OCI-LY1 (cell line): ENCODE measurements around the gene MYO5B.

Source experiments
- H2AFZ ChIP-seq: fragments of 200-600 bp; sonication (generic), shearing (Covaris generic); 2 replicates; pipeline ENCODE4 v1.6.0; 2014; ENCODE audit warnings: antibody characterized with exemption, mild to moderate bottlenecking, low read length
- H3F3A ChIP-seq: fragments of 200-600 bp; sonication (generic), shearing (Covaris generic); 2 replicates; pipeline ENCODE4 v1.6.0; 2014; ENCODE audit warnings: mild to moderate bottlenecking, antibody characterized with exemption, low read length, moderate library complexity; ENCODE audit not compliant: insufficient read depth
- H3K27ac ChIP-seq: fragments of 200-600 bp; sonication (generic); 2 replicates; pipeline ENCODE4 v1.5.1; 2014; ENCODE audit warnings: low read length, mixed run types, mild to moderate bottlenecking, low read depth; ENCODE audit not compliant: poor library complexity, severe bottlenecking
- H3K27me3 ChIP-seq: fragments of 200-600 bp; sonication (generic); 2 replicates; pipeline ENCODE4 v1.6.0; 2014; ENCODE audit warnings: antibody characterized with exemption, mild to moderate bottlenecking, low read length, moderate library complexity; ENCODE audit not compliant: insufficient read depth
- H3K36me3 ChIP-seq: fragments of 200-600 bp; sonication (generic); 2 replicates; pipeline ENCODE4 v1.6.1; 2014; ENCODE audit warnings: mild to moderate bottlenecking, antibody characterized with exemption, low read length, moderate library complexity, mixed read lengths; ENCODE audit not compliant: insufficient read depth
- H3K4me1 ChIP-seq: fragments of 200-600 bp; sonication (generic); 2 replicates; pipeline ENCODE4 v1.5.1; 2014; ENCODE audit warnings: mild to moderate bottlenecking, low read length, moderate library complexity; ENCODE audit not compliant: insufficient read depth, severe bottlenecking
- H3K4me2 ChIP-seq: fragments of 200-600 bp; sonication (generic), shearing (Covaris generic); 2 replicates; pipeline ENCODE4 v1.6.1; 2014; ENCODE audit warnings: low read length
- H3K4me3 ChIP-seq: fragments of 200-600 bp; sonication (generic); 2 replicates; pipeline ENCODE4 v1.5.1; 2014; ENCODE audit warnings: low read length, low read depth, mild to moderate bottlenecking, mixed read lengths; ENCODE audit not compliant: poor library complexity, severe bottlenecking
- H3K79me2 ChIP-seq: fragments of 200-600 bp; shearing (Covaris generic); 2 replicates; pipeline ENCODE4 v1.6.1; 2016; ENCODE audit warnings: mixed run types, low read length, mixed read lengths; ENCODE audit not compliant: insufficient read depth
- H3K9ac ChIP-seq: fragments of 200-600 bp; sonication (generic), shearing (Covaris generic); 2 replicates; pipeline ENCODE4 v1.6.1; 2014; ENCODE audit warnings: mild to moderate bottlenecking, low read length, mixed read lengths
- H3K9me2 ChIP-seq: fragments of 200-600 bp; sonication (generic), shearing (Covaris generic); 2 replicates; pipeline ENCODE4 v1.6.1; 2014; ENCODE audit warnings: low read depth, mild to moderate bottlenecking, low read length, mixed read lengths
- H3K9me3 ChIP-seq: fragments of 200-600 bp; shearing (Covaris generic); 2 replicates; pipeline ENCODE4 v1.6.1; 2014; ENCODE audit warnings: low read length, mixed read lengths
- H4K20me1 ChIP-seq: fragments of 200-600 bp; sonication (generic), shearing (Covaris generic); 2 replicates; pipeline ENCODE4 v1.6.0; 2016; ENCODE audit warnings: mild to moderate bottlenecking, low read length; ENCODE audit not compliant: insufficient read depth
- EZH2 ChIP-seq: fragments of 200-600 bp; sonication (generic), shearing (Covaris generic); IDR thresholded peaks from 2 replicates; pipeline ENCODE4 v1.8.0; 2017; ENCODE audit warnings: borderline replicate concordance, mixed run types, mild to moderate bottlenecking, antibody characterized with exemption, low read length, moderate library complexity, mixed read lengths
- TF ChIP-seq, protein P1 (sequence below): fragments of 200-600 bp; sonication (generic), shearing (Covaris generic); IDR thresholded peaks from 2 replicates; pipeline ENCODE4 v1.5.1; 2017; ENCODE audit warnings: mild to moderate bottlenecking, antibody characterized with exemption, low read length, moderate library complexity, mixed read lengths

The MYO5B gene

DNA sequence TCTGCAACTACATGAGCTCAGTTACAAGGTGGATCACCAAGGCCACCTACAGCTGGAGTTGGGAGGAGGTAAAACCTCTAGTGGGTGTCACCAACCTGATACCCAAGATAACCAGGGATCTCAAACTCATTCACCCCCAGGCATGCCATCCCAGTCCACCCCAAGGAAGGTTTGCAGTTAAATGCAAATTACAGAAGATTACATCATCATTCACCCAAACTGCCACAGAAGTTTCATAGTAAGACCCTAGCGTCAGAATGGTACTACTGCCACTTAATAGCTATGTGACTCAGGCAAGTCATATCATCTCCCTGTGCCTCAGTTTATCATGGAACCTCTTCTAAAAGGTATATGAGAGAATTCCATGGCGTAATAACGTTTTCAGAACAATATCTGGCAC lies 111.2 kb downstream of the MYO5B start:
- Histone ChIP-seq H3K27me3 (no peaks in the 10 kb centered on the region), H3K9ac (no peak overlapping the region), H3K9me3 (no peaks in the 10 kb centered on the region), H3F3A (no peaks in the 10 kb centered on the region), H2AFZ (no peak overlapping the region), H3K4me2 (no peak overlapping the region), H3K36me3 (no peaks in the 10 kb centered on the region), H4K20me1 (no peaks in the 10 kb centered on the region), H3K4me1 (no peaks in the 10 kb centered on the region), H3K27ac (no peak overlapping the region), H3K4me3 (no peak overlapping the region), H3K9me2 (no peaks in the 10 kb centered on the region), H3K79me2 (no peaks in the 10 kb centered on the region)
- TF ChIP-seq EZH2, result no peak
- TF ChIP-seq, protein P1, sequence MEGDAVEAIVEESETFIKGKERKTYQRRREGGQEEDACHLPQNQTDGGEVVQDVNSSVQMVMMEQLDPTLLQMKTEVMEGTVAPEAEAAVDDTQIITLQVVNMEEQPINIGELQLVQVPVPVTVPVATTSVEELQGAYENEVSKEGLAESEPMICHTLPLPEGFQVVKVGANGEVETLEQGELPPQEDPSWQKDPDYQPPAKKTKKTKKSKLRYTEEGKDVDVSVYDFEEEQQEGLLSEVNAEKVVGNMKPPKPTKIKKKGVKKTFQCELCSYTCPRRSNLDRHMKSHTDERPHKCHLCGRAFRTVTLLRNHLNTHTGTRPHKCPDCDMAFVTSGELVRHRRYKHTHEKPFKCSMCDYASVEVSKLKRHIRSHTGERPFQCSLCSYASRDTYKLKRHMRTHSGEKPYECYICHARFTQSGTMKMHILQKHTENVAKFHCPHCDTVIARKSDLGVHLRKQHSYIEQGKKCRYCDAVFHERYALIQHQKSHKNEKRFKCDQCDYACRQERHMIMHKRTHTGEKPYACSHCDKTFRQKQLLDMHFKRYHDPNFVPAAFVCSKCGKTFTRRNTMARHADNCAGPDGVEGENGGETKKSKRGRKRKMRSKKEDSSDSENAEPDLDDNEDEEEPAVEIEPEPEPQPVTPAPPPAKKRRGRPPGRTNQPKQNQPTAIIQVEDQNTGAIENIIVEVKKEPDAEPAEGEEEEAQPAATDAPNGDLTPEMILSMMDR, result no peak

DNA sequence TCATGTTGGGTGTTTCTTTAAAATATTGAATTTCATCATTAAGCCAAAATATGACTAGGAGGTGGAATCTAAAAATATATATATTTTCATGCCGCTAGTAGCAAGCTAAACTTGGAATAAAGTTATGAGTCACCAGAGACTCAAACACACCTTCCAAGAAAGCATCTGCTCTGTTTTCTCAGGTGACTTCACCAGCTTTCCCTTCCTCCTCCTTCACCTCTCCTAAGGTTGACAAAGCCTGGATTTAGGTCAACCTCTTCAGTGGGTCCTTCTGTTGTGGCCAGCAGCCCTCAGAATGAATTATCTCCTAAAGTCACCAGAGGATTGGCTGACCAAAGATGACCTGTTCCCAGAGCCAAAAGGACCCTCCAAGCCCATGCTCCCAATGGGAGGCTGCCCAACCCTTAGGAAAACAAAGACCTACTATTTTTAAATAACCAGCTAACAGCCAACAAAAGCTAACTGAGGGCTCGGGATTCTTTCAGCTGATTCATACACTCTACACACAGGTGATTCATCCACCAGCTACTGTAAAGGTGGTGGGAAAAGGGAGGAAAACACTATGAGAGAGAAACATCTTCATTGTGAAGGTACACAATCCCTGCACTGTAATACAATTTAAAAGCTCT lies 113.9 kb downstream of the MYO5B start:
- Histone ChIP-seq H3K36me3 (no peaks in the 10 kb centered on the region), H3K4me3 (no peak overlapping the region), H3K4me2 (no peak overlapping the region), H4K20me1 (no peaks in the 10 kb centered on the region), H2AFZ (no peak overlapping the region), H3F3A (no peaks in the 10 kb centered on the region), H3K79me2 (no peaks in the 10 kb centered on the region), H3K27me3 (no peaks in the 10 kb centered on the region), H3K4me1 (no peaks in the 10 kb centered on the region), H3K9me3 (no peaks in the 10 kb centered on the region), H3K9ac (no peak overlapping the region), H3K9me2 (no peaks in the 10 kb centered on the region), H3K27ac (no peak overlapping the region)
- TF ChIP-seq, protein P1, result no peak
- no peak for TF ChIP-seq EZH2

GRCh38 chr18:50080316-50080715 lies 114.6 kb downstream of the MYO5B start:
- Histone ChIP-seq H2AFZ (no peak overlapping the region), H3K27me3 (no peaks in the 10 kb centered on the region), H3K4me3 (no peak overlapping the region), H3K4me2 (no peak overlapping the region), H3K9ac (no peak overlapping the region), H3K79me2 (no peaks in the 10 kb centered on the region), H3F3A (no peaks in the 10 kb centered on the region), H3K4me1 (no peaks in the 10 kb centered on the region), H3K9me2 (no peaks in the 10 kb centered on the region), H3K27ac (no peak overlapping the region), H3K36me3 (no peaks in the 10 kb centered on the region), H3K9me3 (no peaks in the 10 kb centered on the region), H4K20me1 (no peaks in the 10 kb centered on the region)
- TF ChIP-seq EZH2, result no peak
- TF ChIP-seq, protein P1, result no peak
